Left renal pelvis (tissue), 4 donors: Measurements from ENCODE around the gene OR4E1. TPM values are rescaled to one million over a fixed set of nuclear protein-coding genes. Genes with fewer than 3 reads are reported as not detected.
"Not testable (repeated sequence)": the region's sequence is repeated elsewhere in the genome, so short reads cannot be mapped to it uniquely, and the experiment has no call there.

Source experiments
- DNase-seq, 4 donors: peaks; one replicate each; pipeline ENCODE4 v3.0.0-alpha.2; 2013; ENCODE audit warnings: low read depth in 4 of 4, low spot score in 3 of 4
- polyA plus RNA-seq, 4 donors: library from polyadenylated mRNA; unstranded; fragments of 120-200 nt; gene quantifications; one replicate each; pipeline ENCODE4 v1.2.1, GENCODE V29; 2013; ENCODE audit not compliant: insufficient read length in 4 of 4

OR4E1 gene, protein sequence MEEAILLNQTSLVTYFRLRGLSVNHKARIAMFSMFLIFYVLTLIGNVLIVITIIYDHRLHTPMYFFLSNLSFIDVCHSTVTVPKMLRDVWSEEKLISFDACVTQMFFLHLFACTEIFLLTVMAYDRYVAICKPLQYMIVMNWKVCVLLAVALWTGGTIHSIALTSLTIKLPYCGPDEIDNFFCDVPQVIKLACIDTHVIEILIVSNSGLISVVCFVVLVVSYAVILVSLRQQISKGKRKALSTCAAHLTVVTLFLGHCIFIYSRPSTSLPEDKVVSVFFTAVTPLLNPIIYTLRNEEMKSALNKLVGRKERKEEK
- polyA plus RNA-seq = under 1 TPM in 1 of 4 donors, not detected in 3; 0.09 TPM

DNA sequence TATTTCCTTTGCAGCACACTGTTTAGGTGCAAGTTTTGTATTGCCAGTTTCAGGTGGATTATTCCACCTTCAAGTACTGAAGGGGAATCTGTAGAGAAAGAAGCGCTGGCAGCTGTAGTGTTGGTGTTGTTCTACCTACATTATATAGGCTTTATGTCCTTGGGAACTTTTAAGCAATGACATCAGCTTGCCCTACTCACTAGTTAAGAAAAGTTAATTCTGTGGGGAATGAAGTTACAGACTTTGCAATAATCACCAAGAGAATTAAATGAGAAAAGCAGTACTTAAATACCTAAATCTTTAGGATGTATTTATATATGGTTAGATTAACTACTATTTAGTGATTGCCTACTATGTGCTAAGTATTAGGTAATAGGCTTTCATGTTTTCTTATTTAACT is at the start of gene OR4E1:
OR4E1 (minus strand) TSS at position 101 of the 400 bp plus-strand sequence. CDS start 2,883 bp downstream, outside the sequence.
- no peak for DNase-seq

DNA sequence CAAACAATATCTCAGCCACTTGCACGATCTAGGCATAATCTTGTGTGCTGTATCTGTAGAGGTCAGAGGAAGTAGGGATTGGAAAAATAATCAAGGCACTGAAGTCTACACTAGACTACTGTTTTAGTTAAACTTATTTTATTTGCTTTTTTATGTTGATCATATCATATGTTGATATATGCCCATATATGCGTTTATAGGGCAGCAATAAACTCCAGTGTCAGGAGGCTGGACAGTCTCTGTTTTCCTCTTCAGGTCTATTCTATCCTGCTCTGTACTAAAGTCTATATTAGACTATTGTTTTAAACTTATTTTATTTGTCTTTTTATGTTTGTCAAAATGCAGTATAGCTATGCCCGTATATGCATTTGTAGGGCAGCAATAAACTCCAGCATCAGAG is 47.9 kb upstream of the OR4E1 start:
- DNase-seq = no peak

DNA sequence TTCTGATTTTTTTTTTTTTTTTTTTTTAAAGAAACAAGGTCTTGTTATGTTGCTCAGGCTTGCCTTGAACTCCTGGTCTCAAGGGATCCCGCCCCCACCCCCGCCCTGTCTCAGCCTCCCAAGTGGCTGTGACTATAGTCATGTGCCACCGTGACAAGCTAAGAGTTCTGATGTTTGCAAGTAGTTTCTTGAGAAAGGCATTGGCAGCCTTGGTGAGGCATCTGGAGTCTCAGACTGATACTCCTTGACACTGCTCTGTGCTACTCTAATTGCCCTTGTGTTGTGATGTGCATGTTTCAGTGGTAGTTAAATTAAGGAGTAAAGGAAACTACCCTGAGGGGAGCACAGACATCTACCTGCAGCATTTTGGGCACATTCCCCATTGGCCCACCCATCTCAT is 46.2 kb upstream of the OR4E1 start:
- DNase-seq = no peak

DNA sequence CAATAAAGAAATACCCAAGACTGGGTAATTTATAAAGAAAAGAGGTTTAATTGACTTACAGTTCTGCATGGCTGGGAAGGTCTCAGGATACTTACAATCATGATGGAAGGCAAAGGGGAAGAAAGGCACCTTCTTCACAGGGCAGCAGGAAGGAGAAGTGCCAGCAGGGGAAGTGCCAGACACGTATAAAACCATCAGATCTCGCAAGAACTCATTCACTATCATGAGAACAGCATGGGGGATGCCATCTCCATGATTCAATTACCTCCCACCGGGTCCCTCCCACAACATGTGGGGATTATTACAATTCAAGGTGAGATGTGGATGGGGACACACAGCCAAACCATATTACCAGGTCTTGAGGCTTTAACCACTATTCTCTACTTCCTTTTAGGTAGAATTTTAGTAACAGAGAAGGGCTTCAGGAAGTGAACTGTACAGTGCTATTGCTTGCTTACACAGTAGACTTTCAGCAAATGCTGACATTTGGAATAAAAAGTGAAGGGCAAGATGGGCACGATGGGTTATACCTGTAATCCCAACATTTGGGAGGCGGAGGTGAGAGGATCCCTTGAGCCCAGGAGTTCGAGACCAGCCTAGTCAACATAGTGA is 40.8 kb upstream of the OR4E1 start:
- no peak for DNase-seq

DNA sequence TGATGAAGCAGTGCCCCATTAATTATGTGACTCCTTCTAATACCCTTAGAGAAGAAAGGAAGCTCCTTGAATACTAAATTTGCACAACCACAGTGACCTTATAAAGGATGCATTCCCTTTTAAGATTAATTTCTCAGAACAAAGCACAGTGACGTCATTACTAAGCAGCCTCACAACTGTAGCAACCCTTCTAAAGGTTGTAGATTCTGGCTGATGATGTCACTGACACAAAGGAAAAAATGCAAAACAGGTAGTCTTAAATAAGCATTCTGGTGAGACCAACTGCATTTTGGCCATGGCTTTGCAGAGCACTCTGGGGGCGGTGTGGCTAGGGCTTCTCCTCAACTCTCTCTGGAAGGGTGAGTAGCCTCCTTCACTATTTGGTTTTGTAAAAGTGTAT is 38.4 kb upstream of the OR4E1 start:
- no peak for DNase-seq

DNA sequence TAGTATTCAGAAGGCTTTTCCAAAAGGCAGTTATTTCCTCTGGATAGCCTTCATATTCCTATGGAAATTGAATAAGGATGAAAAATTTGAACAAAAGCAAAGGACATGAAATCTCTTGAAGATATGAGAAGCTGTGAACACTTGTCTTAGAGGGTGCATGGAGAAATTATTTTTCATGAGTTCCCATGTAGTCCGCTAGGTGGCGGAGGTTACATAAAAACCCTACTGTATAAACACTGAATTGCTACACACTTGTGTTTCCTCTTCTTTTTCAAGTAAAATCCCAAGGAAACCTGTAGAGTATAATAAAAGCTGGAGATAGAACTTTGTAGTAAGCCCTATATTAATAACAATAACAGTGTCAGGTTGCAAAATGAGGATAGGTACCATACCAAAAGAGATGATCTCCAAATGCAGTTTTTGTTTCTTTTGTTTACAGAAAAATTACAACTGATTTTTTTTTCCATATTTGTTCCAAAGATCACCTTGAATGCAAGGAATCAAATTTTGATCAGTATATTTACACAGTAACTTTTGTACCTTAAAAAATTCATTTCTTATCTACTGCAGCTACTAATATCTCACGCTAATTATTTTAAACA is 37.8 kb upstream of the OR4E1 start:
- DNase-seq = peak in 2 of 4 donors; percentile 6 to 10

DNA sequence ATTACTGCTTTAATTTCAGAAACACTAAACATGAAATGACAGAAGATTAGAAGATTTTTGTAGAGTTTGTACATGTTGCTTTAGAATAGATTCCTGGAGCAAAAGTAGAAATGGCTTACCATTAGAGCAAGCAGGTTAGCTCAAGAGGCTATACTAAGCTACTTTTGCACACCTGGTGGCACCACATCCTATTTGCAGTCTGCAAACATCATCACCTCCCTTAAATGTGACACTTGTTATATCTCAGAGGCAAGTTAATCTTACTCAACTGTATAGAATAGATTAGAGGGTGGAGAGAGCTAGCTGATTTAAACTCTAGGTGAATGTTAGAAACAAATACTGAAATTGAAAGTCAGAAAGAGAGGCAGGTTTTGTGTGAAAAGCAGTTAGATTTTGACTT is 30.7 kb upstream of the OR4E1 start:
- no peak for DNase-seq

DNA sequence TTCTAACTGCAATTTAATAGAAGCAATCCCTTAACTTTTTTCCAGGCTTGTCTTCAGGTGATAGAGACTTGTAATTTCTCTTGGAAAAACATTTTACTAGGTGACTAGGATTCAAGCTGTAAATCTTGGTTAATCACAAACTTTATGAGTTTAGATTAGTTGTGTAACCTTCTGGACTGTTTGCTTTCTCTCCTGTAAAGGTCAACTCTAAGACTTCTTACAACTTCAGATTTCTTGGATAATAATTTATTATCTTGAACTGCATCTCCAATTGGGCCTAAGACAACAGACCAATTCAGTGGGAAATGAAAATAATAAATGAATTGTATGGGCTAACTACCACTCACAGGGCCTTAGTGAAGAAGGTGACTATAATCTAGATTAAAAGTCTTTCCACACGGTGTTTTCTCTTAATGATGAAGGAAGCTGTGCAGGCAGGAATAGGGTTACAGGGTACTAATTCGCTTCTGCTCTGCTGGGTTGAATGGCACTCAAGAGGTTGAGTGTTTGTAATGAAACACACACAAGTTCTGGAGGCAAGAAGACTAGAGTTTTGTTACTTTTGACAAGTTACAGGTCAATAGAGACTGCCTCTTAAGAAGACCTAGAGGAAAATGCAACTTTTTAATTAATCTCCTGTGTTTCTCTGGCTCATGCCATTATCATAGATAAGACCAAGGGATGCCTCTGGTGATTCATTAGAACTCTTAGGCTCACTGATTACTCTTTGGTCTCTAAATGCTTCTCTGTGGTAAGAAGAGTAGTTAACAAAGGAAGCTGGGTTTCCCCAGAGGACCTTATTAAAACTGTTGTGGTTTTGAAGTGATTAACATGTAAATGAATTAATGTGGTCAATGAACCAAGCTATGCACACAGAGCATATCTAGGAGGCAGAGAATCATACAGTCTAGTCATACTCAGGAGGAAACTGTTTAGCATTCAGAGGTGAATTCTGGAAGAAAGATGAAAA is 30.0 kb upstream of the OR4E1 start:
- DNase-seq = no peak

DNA sequence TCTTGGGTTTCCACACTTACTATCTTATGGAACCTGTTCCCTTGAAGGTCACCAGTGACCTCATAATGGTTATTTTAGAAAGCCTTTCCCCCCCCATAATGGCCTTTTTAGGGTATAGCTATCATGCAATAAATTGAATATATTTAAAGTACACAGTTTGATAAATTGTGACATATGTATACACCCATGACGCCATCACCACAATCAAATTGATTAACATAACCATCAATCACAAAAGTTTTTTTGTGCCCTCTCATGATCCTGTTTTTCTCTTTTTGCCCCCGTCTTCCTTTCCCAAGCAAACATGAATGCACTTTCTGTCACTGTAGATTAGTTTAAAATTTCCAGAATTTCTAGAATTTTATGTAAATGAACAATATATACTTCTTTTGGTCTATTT is 28.7 kb upstream of the OR4E1 start:
- no peak for DNase-seq

DNA sequence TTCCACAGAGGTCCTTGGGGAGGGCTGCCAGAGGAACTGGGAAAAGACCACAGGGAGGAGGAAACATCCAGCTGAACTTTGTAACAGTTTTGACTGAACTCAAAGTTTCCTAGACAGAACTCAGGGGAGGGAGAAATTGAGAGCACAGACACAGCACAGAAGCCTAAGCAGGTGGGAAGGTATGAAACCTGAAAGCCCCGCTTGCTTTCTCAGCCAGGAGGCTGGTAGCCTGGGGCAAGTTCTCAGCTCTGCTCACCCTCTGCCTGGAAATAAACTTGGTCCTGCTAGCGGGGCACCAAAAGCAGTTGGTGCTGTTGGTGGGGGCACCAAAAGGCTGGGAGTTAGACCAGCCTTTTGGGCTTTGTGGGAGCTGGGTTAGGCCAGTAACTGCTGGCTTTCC is 25.9 kb upstream of the OR4E1 start:
- no peak for DNase-seq

DNA sequence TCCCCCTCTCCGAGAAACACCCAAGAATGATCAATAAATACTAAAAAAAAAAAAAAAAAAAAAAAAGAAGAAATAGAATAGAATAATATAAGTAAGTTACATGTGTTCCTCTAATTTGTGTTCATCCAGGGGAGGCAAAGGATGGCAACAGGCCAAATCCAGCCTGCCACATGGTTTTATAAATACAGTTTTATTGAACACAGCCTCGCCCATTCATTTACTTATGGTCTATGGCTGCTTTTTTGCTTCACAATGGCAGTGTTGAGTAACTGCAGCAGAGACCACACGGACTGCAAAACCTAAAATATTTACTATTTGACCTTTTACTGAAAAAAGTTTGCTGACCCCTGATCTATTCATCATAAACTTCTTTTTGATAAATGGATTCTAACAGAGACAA is 24.9 kb upstream of the OR4E1 start:
- not testable (repeated sequence) for DNase-seq

DNA sequence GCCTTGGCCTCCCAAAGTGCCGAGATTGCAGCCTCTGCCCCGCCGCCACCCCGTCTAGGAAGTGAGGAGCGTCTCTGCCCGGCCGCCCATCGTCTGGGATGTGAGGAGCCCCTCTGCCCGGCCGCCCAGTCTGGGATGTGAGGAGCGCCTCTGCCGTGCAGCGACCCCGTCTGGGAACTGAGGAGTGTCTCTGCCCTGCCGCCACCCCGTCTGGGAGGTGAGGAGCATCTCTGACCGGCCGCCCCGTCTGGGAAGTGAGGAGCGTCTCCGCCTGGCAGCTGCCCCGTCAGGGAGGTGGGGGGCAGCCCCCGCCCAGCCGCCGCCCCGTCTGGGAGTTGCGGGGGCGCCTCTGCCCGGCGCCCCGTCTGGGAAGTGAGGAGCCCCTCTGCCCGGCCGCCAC is 24.0 kb upstream of the OR4E1 start:
- not testable (repeated sequence) for DNase-seq

DNA sequence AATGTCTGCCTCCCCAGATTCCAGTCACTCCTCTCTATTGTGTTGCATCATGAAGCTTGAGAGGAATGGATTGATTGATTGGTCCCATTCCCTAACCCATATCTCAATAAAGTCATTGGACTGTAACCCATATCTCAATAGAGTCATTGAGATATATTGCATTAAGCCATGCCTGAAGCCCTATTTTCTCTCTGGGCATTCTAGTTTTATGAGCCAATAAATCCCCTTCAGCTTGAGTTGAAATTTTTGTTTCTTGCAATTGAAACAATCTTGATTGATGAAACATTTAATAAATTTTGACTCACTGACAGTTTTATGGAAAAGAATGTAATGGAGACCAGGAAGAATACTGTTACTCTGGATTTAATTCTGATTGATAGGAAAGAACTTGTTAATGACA is 20.8 kb upstream of the OR4E1 start:
- DNase-seq = no peak

DNA sequence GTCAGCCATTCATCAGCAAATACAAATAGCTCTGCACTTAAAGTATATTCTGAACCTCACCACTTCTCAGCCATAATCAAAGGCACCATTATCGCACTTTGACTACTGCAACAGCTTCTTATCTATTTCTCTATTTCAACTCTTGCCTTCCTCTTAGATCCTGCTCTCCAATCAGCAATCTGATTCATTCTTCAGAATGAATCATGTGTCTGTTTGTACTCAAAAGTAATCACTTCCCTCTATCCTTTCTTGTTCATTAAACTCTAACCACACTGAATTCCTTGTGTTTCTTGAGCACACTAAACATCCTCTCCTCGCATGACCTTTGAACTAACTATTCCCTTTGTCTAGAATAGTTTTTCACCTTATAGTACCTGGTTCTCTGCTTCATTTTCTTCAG is 12.8 kb upstream of the OR4E1 start:
- DNase-seq = no peak

DNA sequence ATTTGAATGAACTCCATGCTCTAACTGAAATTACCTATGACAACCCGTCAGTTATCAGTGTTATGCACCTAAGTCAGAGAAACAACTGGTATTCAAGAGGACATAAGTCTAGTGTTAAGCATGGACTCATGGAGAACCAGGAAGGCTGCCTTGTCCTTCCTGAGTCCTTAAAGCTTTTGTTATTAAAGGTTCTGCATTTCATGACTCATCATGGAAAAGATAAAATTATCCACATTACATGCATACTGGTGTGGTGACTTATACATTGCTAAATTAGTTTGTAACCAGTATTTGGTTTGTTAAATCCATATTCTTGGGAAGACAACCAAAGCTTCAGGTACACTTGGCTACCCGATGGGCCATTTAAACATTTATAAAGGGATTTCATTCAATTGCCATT is 6.5 kb upstream of the OR4E1 start:
- no peak for DNase-seq

DNA sequence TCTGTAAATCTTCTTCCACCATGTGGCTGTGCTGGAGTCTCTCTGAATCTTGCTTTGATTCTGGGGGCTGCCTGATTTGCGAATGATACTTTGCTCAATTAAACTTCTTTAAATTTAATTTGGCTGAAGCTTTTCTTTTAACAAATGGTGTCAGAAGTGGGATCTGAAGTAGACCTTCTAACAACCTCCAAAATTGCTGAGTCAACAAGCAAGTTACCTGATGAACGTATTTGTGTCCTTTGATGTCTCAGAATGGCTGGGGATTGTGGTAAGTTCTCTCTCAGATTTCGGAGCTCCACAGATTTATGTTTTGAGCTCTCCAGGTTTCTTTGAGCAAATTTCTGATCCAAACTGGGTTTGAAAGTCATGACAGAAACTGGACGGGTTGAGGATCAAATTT is 1.9 kb upstream of the OR4E1 start:
- DNase-seq = no peak

DNA sequence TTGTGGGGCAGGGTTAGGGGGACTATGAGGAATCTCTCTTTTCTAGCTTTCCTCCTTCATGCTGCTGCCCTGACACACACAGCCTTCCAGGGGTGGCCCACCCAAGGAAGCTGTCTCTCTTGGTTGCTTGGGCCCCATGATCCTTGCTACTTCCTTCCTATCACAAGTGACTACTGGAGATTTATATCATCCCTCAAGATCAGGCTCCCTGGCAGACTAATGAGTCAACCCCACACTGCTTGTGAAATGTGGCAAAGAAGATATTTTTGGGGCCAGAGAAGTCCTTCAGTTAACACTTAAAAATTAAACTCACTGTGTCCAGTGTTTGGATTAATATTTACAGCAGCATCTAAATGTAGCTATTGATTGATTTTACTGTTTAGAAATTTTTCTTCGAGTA is 1.5 kb downstream of the OR4E1 start:
- DNase-seq = no peak

DNA sequence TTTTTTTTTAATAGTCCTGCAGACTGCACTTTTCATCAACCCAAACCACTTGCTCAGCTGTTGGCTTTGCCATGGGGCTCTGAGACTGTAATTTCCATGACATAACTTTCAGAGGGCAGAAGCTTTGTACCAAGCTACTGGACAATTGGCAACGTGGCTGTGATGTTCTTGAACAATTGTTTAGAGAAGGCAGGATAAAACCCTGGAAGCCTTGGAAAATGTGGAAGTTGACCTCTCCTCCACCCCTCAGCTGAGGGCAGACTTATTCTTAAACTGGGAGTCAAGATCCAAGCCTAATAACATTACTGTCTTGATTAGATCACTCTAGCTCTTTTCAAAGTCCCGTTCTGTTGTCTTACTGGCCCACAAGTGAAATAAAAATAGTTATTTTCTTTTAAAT is 2.2 kb downstream of the OR4E1 start:
- no peak for DNase-seq

DNA sequence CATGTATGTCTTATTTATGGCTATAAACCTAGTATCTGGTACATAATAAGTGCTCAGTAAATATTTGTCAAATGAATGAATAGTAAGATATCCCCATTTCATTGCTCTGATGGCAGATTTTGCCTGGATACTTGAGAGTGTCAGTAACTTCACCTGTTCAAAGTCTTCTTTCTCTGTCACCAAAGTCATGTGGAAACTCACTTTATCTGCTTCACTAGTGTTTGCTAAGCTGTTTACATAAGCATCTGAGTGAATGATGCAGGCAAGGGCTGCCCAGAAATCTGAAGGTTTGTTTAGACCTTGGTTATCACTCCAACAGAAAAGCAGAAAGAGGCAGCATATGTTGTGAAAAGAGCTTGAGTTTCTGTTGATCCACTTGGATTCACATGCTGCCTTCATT is 4.3 kb downstream of the OR4E1 start:
- DNase-seq = no peak

DNA sequence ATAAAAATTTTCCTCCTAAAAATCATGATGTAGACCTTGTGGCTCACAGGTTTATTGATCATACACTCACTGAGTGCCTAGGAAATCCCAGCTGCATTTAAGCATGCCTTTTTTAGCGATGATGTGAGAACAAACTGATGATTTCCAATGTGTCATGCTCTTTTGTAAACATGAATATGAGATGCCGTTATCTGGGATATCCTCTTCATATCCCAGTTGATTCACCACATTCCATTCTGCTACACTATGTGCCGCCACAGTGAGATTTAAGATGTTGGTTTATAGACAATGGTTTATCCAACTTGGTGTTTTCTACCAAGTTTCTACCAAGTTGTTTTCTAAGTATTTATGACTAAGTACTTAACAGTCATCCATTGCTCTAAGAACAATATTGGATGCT is 5.2 kb downstream of the OR4E1 start:
- no peak for DNase-seq

DNA sequence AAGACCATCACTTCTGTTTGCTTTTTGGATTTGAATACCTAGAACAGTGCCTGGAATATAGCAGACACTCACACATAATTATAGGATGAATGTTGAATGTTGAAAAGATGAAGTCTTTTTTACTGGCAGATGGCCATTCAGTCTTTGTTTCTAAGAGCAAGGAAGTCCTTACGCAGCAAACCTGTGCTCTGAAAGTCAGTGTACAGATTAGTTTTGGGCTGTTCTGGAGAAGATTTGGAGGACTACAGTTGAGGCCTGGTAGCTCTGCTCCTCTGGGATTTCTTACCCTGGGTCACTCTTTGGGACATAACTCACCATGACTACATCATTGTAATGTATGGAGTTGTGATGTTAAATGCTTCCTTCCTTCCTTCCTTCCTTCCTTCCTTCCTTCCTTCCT is 16.6 kb downstream of the OR4E1 start:
- DNase-seq = no peak
